B cell (primary cell): Measurements from ENCODE around the gene CATSPERZ. TPM values are rescaled to one million over a fixed set of nuclear protein-coding genes. Genes with fewer than 3 reads are reported as not detected.

ENCODE experiments used
- ATAC-seq: fragments of 200-7000 bp; cut with Tn5 transposase; one replicate; pipeline ENCODE4 v1.10.0; 2021; ENCODE audit warnings: low read depth, mild to moderate bottlenecking, moderate number of reproducible peaks, moderate library complexity
- CTCF ChIA-PET: fragments of 350-600 bp; sonication (Branson Sonifier 250); formaldehyde crosslinking; loops from one replicate; lab custom pipeline; 2021; ENCODE audit warnings: antibody characterized with exemption, inconsistent platforms; lab: Charles Lee
- POLR2A ChIA-PET: fragments of 350-600 bp; sonication (Branson Sonifier 250); formaldehyde crosslinking; loops from one replicate; lab custom pipeline; 2021; ENCODE audit warnings: antibody characterized with exemption; lab: Charles Lee
- DNase-seq: peaks from one replicate; pipeline ENCODE4 v3.0.0; 2013
- H2AFZ ChIP-seq: 2 replicates; pipeline ENCODE4 v1.6.1; 2012; ENCODE audit warnings: mild to moderate bottlenecking, low read depth, low read length; ENCODE audit not compliant: insufficient read depth, poor library complexity, severe bottlenecking
- H3K27ac ChIP-seq, 2 donors: 1 replicate in 1 of 2; 2 replicates in 1 of 2; pipeline ENCODE4 v1.5.1; 2012 to 2013; ENCODE audit warnings: low read length in 2 of 2, mild to moderate bottlenecking in 2 of 2, moderate library complexity in 1 of 2
- H3K27me3 ChIP-seq, 4 experiments: fragments of 200-600 bp in 1 of 4; sonication (generic) in 1 of 4; replicated peaks in 1 of 4; 1 replicate in 2 of 4; 2 replicates in 2 of 4; pipeline versions ENCODE4 v1.6.1 to v1.7.0; 2013 to 2016; ENCODE audit warnings: low read length in 3 of 4, mild to moderate bottlenecking in 2 of 4, mixed read lengths in 1 of 4, moderate library complexity in 1 of 4; ENCODE audit not compliant: insufficient read depth in 4 of 4, control insufficient read depth in 3 of 4; ENCODE audit errors: control extremely low read depth in 1 of 4
- H3K36me3 ChIP-seq, 2 experiments: replicated peaks in 1 of 2; 1 replicate in 1 of 2; 2 replicates in 1 of 2; pipeline versions ENCODE4 v1.6.1 to v1.7.1; 2013; ENCODE audit warnings: low read length in 1 of 2; ENCODE audit not compliant: insufficient read depth in 2 of 2, control insufficient read depth in 1 of 2; ENCODE audit errors: control extremely low read depth in 1 of 2, extremely low read depth in 1 of 2
- H3K4me1 ChIP-seq, 2 donors: fragments of 200-600 bp in 1 of 2; sonication (generic) in 1 of 2; 1 replicate in 1 of 2; 2 replicates in 1 of 2; pipeline versions ENCODE4 v1.5.1 to v1.6.1; 2013 to 2017; ENCODE audit warnings: low read length in 2 of 2; ENCODE audit not compliant: control insufficient read depth in 2 of 2, insufficient read depth in 2 of 2
- H3K4me2 ChIP-seq: replicated peaks from 2 replicates; pipeline ENCODE3; 2012; ENCODE audit warnings: mild to moderate bottlenecking, low read depth, low read length; ENCODE audit not compliant: poor library complexity, severe bottlenecking
- H3K4me3 ChIP-seq, 5 experiments: fragments of 200-600 bp in 1 of 5; sonication (generic) in 1 of 5; 1 replicate in 3 of 5; 2 replicates in 2 of 5; pipeline versions ENCODE4 v1.5.1 to v1.7.0; 2011 to 2016; ENCODE audit warnings: low read length in 4 of 5, mild to moderate bottlenecking in 4 of 5, low read depth in 2 of 5, control low read depth in 1 of 5, moderate library complexity in 1 of 5; ENCODE audit not compliant: insufficient read depth in 1 of 5; ENCODE audit errors: control extremely low read depth in 1 of 5, extremely low read depth in 1 of 5
- H3K79me2 ChIP-seq: fragments of 200-600 bp; sonication (generic); one replicate; pipeline ENCODE4 v1.6.0; 2016; ENCODE audit warnings: low read length; ENCODE audit not compliant: control insufficient read depth, insufficient read depth
- H3K9ac ChIP-seq: fragments of 200-600 bp; sonication (generic); 2 replicates; pipeline ENCODE4 v1.6.1; 2017; ENCODE audit warnings: mild to moderate bottlenecking, low read length, moderate library complexity
- H3K9me3 ChIP-seq, 3 donors: one replicate each; pipeline versions ENCODE4 v1.6.1 to v1.7.1; 2013; ENCODE audit warnings: low read length in 2 of 3; ENCODE audit not compliant: control insufficient read depth in 2 of 3, insufficient read depth in 1 of 3; ENCODE audit errors: control extremely low read depth in 1 of 3
- H4K20me1 ChIP-seq: 2 replicates; pipeline ENCODE4 v1.6.0; 2012; ENCODE audit warnings: mild to moderate bottlenecking, low read length; ENCODE audit not compliant: insufficient read depth, control insufficient read depth, poor library complexity, severe bottlenecking
- H3K27ac Mint-ChIP-seq: one replicate; pipeline ENCODE4 v1.8.0; 2021; ENCODE audit warnings: mixed read lengths
- H3K27me3 Mint-ChIP-seq: one replicate; pipeline ENCODE4 v1.8.0; 2021; ENCODE audit warnings: mixed read lengths
- H3K4me1 Mint-ChIP-seq: one replicate; pipeline ENCODE4 v1.8.0; 2021; ENCODE audit warnings: mixed read lengths
- H3K4me3 Mint-ChIP-seq: one replicate; pipeline ENCODE4 v1.8.0; 2021; ENCODE audit warnings: mixed read lengths
- H3K9me3 Mint-ChIP-seq: one replicate; pipeline ENCODE4 v1.8.0; 2022; ENCODE audit warnings: mixed read lengths; ENCODE audit not compliant: insufficient read depth
- CTCF ChIP-seq: fragments of 200-600 bp; IDR thresholded peaks from one replicate; pipeline ENCODE4 v1.8.0; 2022; ENCODE audit warnings: antibody characterized with exemption, mild to moderate bottlenecking
- WGBS: methylation state at CpG from one replicate; pipeline ENCODE4 v1.1.5; 2013; ENCODE audit warnings: missing lambda C conversion rate; ENCODE audit not compliant: insufficient coverage; 5-methylcytosine and 5-hydroxymethylcytosine counted together
- intact Hi-C: fragments of 100-400 bp; cut with micrococcal nuclease; formaldehyde crosslinking; loops from one replicate; pipeline ENCODE4 v1.10.0; 2022
- polyA plus RNA-seq: library from polyadenylated mRNA; depleted of rRNA; stranded (reverse); fragments of >200 nt; gene quantifications from 2 replicates; pipeline ENCODE4 v1.2.3, GENCODE V29; 2012
- total RNA-seq, 2 donors: library from RNA; stranded (reverse); fragments of 120-200 nt in 1 of 2; gene quantifications; 1 replicate in 1 of 2; 2 replicates in 1 of 2; pipeline versions ENCODE4 v1.2.3 to v1.2.4, GENCODE V29; 2013 to 2022

CATSPERZ gene
- total and polyA plus RNA-seq, 2 donors (not counting 1 experiment from before 2014, with no cell fraction given) = 0.39 TPM; not detected in 1

GRCh38 chr11:64337538-64338249 is 37.5 kb downstream of the CATSPERZ start:
- Histone ChIP-seq H3K4me1 (peaks cover 38 to 54% of the 10 kb centered on the region in 2 donors), H3K9ac (no peak overlapping the region), H3K9me3 (no peaks in the 10 kb centered on the region), H3K4me3 (no peak overlapping the region), H4K20me1 (peaks cover 22% of the 10 kb centered on the region), H2AFZ (no peak overlapping the region), H3K36me3 (peaks cover 0 to 22% of the 10 kb centered on the region in 2 experiments), H3K4me2 (no peak overlapping the region), H3K27me3 (no peaks in the 10 kb centered on the region), H3K27ac (peak overlapping the region in 1 of 2 donors; percentile 0), H3K79me2 (peaks cover 29% of the 10 kb centered on the region)
- no peak overlapping the region for H3K4me3 Mint-ChIP-seq
- TF ChIP-seq CTCF = no peak
- no peaks in the 10 kb centered on the region for H3K9me3 Mint-ChIP-seq
- ChIA-PET CTCF (interaction anchor here (1.3 to 4.3 kb wide), 4 partner anchors 18 to 33 kb away, joined by 3 to 24 read pairs (median 18); partner anchors contain the start of genes ESRRA, PRDX5 and TRMT112), POLR2A (interaction anchor here (0.9 kb wide), 1 partner anchor 20 kb away, joined by 3 read pairs; the partner anchor contains the start of genes PRDX5 and TRMT112)
- no peaks in the 10 kb centered on the region for H3K27me3 Mint-ChIP-seq
- DNase-seq (no peak), ATAC-seq (no peak)
- peaks cover 67% of the 10 kb centered on the region for H3K4me1 Mint-ChIP-seq
- intact Hi-C loops = no loop called here
- H3K27ac Mint-ChIP-seq = peak overlapping the region; percentile 46
- 96% methylated on average over 4 of the region's 8 CpGs for WGBS

- intact Hi-C loops = no loop called here
- H3K4me2 ChIP-seq = peak overlapping the region; percentile 98
- peaks cover 2 to 29% of the 10 kb centered on the region in 2 experiments for H3K36me3 ChIP-seq
- Mint-ChIP-seq H3K9me3 (no peaks in the 10 kb centered on the region), H3K27me3 (no peaks in the 10 kb centered on the region), H3K4me3 (peak overlapping the region; percentile 89), H3K4me1 (peaks cover 67% of the 10 kb centered on the region), H3K27ac (peak overlapping the region; percentile 94)
- H3K79me2 ChIP-seq = peaks cover 37% of the 10 kb centered on the region
- DNase-seq (no peak), ATAC-seq (no peak)
- H3K27me3 ChIP-seq = no peaks in the 10 kb centered on the region
- POLR2A ChIA-PET = interaction anchor here (0.7 kb wide), 1 partner anchor 1501 kb away, joined by 6 read pairs; no protein-coding TSS in a partner anchor
- H2AFZ ChIP-seq = no peak overlapping the region
- no peak overlapping the region for H3K9ac ChIP-seq
- no peak overlapping the region for H3K4me3 ChIP-seq
- WGBS = no CpG with 5 or more reads among the region's 8 CpGs
- H4K20me1 ChIP-seq = peaks cover 31% of the 10 kb centered on the region
- H3K9me3 ChIP-seq = no peaks in the 10 kb centered on the region
- CTCF ChIA-PET = interaction anchor here (0.7 to 4.1 kb wide), 5 partner anchors 21 to 352 kb away, joined by 3 to 14 read pairs (median 3); partner anchors contain the start of genes ESRRA, PRDX5 and TRMT112
- peak overlapping the region in 1 of 2 donors; percentile 100 for H3K27ac ChIP-seq
- TF ChIP-seq CTCF = no peak
- peaks cover 38 to 54% of the 10 kb centered on the region in 2 donors for H3K4me1 ChIP-seq
Observed at GRCh38 chr11:64338716-64339115, 38.6 kb downstream of the CATSPERZ start.
